Left lung (tissue), 10 donors: ENCODE measurements around the gene EFHC2. TPM values are rescaled to one million over a fixed set of nuclear protein-coding genes. Genes with fewer than 3 reads are reported as not detected.

Source experiments
- ATAC-seq: fragments of 200-7000 bp; cut with Tn5 transposase; one replicate; pipeline ENCODE4 v1.9.1; 2020; ENCODE audit warnings: moderate library complexity
- DNase-seq, 4 donors: peaks; one replicate each; pipeline ENCODE4 v3.0.0-alpha.2; 2013 to 2020
- H3K27ac ChIP-seq, 2 donors: fragments of 200-600 bp; sonication (generic) in 1 of 2; one replicate each; pipeline versions ENCODE4 v1.5.0 to v1.8.0; 2020 to 2021
- H3K27me3 ChIP-seq, 2 donors: fragments of 200-600 bp; sonication (generic) in 1 of 2; one replicate each; pipeline versions ENCODE4 v1.5.0 to v1.8.0; 2020 to 2021
- H3K36me3 ChIP-seq, 2 donors: fragments of 200-600 bp; sonication (generic) in 1 of 2; one replicate each; pipeline versions ENCODE4 v1.5.0 to v1.8.0; 2020 to 2021
- H3K4me1 ChIP-seq, 2 donors: fragments of 200-600 bp; one replicate each; pipeline ENCODE4 v1.8.0; 2021
- H3K4me3 ChIP-seq, 2 donors: fragments of 200-600 bp; sonication (generic) in 1 of 2; one replicate each; pipeline versions ENCODE4 v1.5.0 to v1.8.0; 2020 to 2021; ENCODE audit warnings: mild to moderate bottlenecking in 1 of 2
- H3K9me3 ChIP-seq, 2 donors: fragments of 200-600 bp; sonication (generic) in 1 of 2; one replicate each; pipeline versions ENCODE4 v1.5.0 to v1.8.0; 2020 to 2021
- CTCF ChIP-seq, 2 donors: fragments of 200-600 bp; sonication (generic) in 1 of 2; IDR thresholded peaks; one replicate each; pipeline versions ENCODE4 v1.5.0 to v1.8.0; 2021; ENCODE audit warnings: antibody characterized with exemption in 2 of 2
- intact Hi-C, 2 donors: fragments of 100-400 bp; cut with DNase I; formaldehyde crosslinking; loops; one replicate each; pipeline versions ENCODE4 v1.11.2 to v1.14.2; 2022
- polyA plus RNA-seq, 6 donors: library from polyadenylated mRNA; unstranded; fragments of 120-200 nt; gene quantifications; one replicate each; pipeline ENCODE4 v1.2.1, GENCODE V29; 2013; ENCODE audit not compliant: insufficient read length in 6 of 6
- total RNA-seq, 2 donors: library from RNA; stranded (reverse); fragmentation: NEBNext Ultra II Directional; extraction: Animal tissue kit (Norgen Biotek cat#: 25700); gene quantifications; one replicate each; pipeline ENCODE4 v1.2.1, GENCODE V29; 2021
- donor health status: DM: no; HTN: yes; CAD: no.
- donor health status: DM: no; HTN: no; CAD: no.

Gene EFHC2
- total and polyA plus RNA-seq, 8 donors: 0.85 to 6.0 (median 4.2) TPM

DNA sequence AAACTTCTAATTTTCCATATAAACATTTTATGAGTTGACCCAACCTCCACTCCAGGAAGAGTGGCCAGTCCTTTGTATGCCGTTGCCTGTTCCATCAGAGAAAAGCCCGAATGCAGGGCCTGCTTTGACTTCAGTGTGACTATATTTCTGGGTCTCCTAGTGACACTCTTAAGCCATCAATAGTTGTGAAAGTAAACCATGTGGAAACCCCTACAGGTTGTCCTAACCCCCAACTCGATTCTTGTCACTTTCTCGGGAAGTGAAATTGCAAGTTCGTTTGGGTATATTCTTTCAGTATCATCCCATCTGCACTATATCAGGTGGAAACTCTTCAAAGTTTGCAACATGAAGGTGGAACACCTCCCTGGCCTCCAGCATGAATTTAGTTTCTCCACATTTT lies 52.8 kb downstream of the EFHC2 start:
- no peak overlapping the region for H3K27ac ChIP-seq
- H3K27me3 ChIP-seq: no peaks in the 10 kb centered on the region
- H3K36me3 ChIP-seq: no peaks in the 10 kb centered on the region
- no peak for TF ChIP-seq CTCF (IDR thresholded peaks at IDR 0.05)
- no peak overlapping the region for H3K4me3 ChIP-seq
- intact Hi-C loops: no loop called here
- H3K9me3 ChIP-seq: no peaks in the 10 kb centered on the region
- H3K4me1 ChIP-seq: no peaks in the 10 kb centered on the region
- DNase-seq (no peak), ATAC-seq (no peak)

- Histone ChIP-seq H3K36me3 (no peaks in the 10 kb centered on the region), H3K4me3 (no peak overlapping the region), H3K4me1 (no peaks in the 10 kb centered on the region), H3K27me3 (no peaks in the 10 kb centered on the region), H3K27ac (no peak overlapping the region), H3K9me3 (no peaks in the 10 kb centered on the region)
- intact Hi-C loops: no loop called here
- DNase-seq: no peak
- no peak for TF ChIP-seq CTCF (IDR thresholded peaks at IDR 0.05)
- no peak for ATAC-seq
Observed at GRCh38 chrX:44282753-44283152, 60.7 kb downstream of the EFHC2 start.

DNA sequence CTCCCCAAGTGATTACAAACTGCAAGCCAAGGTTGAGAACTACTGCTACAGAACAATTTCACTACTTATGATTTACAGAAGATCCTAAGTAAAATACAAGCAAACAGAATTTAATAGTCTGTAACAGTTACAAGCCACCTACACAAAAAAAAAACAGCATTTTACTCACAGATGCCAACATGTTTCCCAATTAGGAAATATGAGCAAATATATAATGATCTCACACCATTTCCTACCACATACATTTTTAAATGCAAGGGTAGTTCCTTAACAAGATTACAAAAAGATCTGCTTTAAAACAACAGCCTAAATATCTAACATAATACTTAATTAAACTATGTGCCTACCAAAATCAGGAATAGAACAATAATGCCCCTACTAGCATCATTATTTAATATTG lies 63.4 kb downstream of the EFHC2 start:
- Histone ChIP-seq H3K27me3 (no peaks in the 10 kb centered on the region), H3K4me1 (no peaks in the 10 kb centered on the region), H3K36me3 (no peaks in the 10 kb centered on the region), H3K27ac (no peak overlapping the region), H3K4me3 (no peak overlapping the region), H3K9me3 (no peaks in the 10 kb centered on the region)
- TF ChIP-seq CTCF (IDR thresholded peaks at IDR 0.05): no peak
- no peak for DNase-seq
- no peak for ATAC-seq
- intact Hi-C loops: no loop called here

- no peak for TF ChIP-seq CTCF (IDR thresholded peaks at IDR 0.05)
- Histone ChIP-seq H3K27ac (no peak overlapping the region), H3K9me3 (no peaks in the 10 kb centered on the region), H3K36me3 (no peaks in the 10 kb centered on the region), H3K27me3 (no peaks in the 10 kb centered on the region), H3K4me3 (no peak overlapping the region), H3K4me1 (no peaks in the 10 kb centered on the region)
- DNase-seq: no peak
- intact Hi-C loops: no loop called here
- ATAC-seq: no peak
Observed at GRCh38 chrX:44274096-44274495, 69.4 kb downstream of the EFHC2 start.

DNA sequence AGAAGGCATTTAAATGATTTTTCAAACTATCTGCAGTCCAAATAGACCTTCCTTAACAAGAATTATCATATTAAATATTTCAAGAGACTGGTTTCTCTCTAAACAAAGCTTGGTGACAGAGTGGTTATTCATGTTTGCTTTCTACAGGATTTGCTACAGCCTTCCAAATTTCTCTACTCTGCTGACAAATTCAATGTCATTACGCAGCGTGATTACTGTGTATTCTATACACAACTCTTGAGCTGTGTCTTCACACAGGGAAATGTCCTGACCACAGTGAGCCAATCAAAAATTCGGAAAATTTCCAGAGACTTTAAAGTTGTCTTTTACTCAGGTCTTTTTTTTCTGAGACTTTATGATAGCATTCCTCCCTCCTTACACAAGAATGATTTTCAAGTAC lies 75.6 kb downstream of the EFHC2 start:
- Histone ChIP-seq H3K27ac (no peak overlapping the region), H3K9me3 (no peaks in the 10 kb centered on the region), H3K4me3 (no peak overlapping the region), H3K36me3 (no peaks in the 10 kb centered on the region), H3K27me3 (no peaks in the 10 kb centered on the region), H3K4me1 (no peaks in the 10 kb centered on the region)
- intact Hi-C loops: no loop called here
- no peak for ATAC-seq
- DNase-seq: no peak
- TF ChIP-seq CTCF (IDR thresholded peaks at IDR 0.05): no peak
